ENCODE results near the gene ERCC8. TPM values are rescaled to one million over a fixed set of nuclear protein-coding genes. Genes with fewer than 3 reads are reported as not detected.
"Not testable (repeated sequence)": the region's sequence is repeated elsewhere in the genome, so short reads cannot be mapped to it uniquely, and the experiment has no call there.

Gene ERCC8
- total RNA-seq, 1 experiment from 2014 or later: 9.2 TPM

- DNase-seq (ENCODE audit: low read depth): no peak
Measured at GRCh38 chr5:60916646-60917045, 28.2 kb downstream of the ERCC8 start.

DNA sequence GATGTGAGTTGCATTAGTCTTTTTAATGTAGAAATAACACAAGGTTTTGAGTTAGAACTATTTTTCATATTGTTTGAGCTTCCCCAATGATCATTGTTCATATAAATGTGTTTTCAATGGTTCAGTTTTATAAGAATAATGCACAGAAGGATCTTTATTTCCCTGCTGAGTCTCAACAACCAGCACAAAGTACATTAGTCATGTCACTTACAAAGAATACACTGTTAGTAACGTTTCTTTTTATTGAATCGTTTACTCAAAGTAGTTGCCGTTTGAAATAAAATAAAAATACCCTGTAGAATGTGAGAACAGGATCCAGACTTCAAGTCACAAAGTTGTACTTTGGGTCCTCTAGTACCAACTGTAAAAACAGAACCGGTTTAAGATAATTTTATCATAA is 41.5 kb downstream of the ERCC8 start:
- no peak for DNase-seq (ENCODE audit: low read depth)

DNA sequence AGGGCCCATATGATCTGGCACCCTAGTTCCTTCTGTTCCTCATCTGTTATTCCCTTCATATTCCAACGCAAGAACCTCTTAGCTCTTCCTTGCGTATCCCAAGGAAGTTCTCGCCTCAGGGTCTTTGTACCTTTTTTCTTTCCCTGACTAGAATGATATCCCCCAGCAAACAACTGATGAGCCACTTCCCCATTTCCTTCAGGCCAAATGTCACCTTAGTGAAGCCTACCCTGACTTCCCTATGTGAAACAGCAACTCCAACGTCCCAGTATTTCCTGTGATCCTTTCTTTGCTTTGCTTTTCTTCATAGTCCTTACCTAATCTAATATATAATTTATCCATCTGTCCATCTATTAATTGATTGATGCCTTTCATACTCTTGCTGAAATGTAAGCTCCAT is 47.9 kb downstream of the ERCC8 start:
- DNase-seq (ENCODE audit: low read depth): no peak

- DNase-seq (ENCODE audit: low read depth): no peak
Measured at GRCh38 chr5:60893521-60893920, 51.3 kb downstream of the ERCC8 start.

- DNase-seq (ENCODE audit: low read depth): no peak
Measured at GRCh38 chr5:60891667-60892066, 53.2 kb downstream of the ERCC8 start.

GRCh38 chr5:60888359-60889061 is 56.4 kb downstream of the ERCC8 start:
- DNase-seq (ENCODE audit: low read depth): no peak

- DNase-seq (ENCODE audit: low read depth): no peak
Measured at GRCh38 chr5:60887746-60888145, 57.1 kb downstream of the ERCC8 start.

GRCh38 chr5:60887096-60887495 is 57.8 kb downstream of the ERCC8 start:
- no peak for DNase-seq (ENCODE audit: low read depth)

DNA sequence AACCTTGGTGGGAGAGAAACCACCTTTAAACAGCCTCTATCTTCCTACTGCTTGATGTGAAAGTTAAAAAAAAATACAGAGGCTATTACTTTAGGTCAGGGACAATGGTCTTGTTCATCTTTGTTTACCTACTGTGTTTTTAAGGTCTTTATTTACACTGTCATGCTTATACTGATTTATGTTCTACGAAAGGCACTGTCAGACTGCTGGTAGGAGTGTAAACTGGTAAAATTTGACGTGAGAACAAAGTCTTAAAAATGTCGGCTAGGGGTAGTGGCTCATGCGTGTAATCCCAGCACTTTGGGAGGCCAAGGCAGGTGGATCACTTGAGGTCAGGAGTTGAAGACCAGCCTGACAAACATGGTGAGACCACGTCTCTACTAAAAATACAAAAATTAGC is 58.7 kb downstream of the ERCC8 start:
- DNase-seq (ENCODE audit: low read depth): no peak

GRCh38 chr5:60883229-60883628 is 61.6 kb downstream of the ERCC8 start:
- peak; percentile 13 for DNase-seq (ENCODE audit: low read depth)

- DNase-seq (ENCODE audit: low read depth): no peak
Measured at GRCh38 chr5:60872892-60873291, 72.0 kb downstream of the ERCC8 start.

GRCh38 chr5:60870857-60871256 is 74.0 kb downstream of the ERCC8 start:
- DNase-seq (ENCODE audit: low read depth): no peak

- DNase-seq (ENCODE audit: low read depth): not testable (repeated sequence)
Measured at GRCh38 chr5:60860572-60860971, 84.3 kb downstream of the ERCC8 start.

DNA sequence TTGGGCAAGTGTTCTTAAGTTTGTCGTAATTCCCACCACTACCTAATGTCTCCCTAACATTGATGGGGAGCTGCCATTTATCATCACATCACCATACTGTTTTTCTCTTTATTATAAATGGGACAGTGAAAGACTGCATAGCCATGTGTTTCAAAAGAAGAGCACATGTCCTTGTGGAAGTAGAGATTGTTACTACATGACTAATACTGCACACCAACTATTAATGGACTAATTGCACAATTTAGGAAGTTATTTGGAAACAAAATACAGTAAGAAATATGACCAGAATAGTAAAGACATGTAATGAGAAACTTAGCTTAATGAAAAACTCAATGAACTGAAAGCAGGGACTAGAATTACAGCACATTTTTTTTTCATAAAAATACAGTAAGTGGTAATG is 88.8 kb downstream of the ERCC8 start:
- no peak for DNase-seq (ENCODE audit: low read depth)

DNA sequence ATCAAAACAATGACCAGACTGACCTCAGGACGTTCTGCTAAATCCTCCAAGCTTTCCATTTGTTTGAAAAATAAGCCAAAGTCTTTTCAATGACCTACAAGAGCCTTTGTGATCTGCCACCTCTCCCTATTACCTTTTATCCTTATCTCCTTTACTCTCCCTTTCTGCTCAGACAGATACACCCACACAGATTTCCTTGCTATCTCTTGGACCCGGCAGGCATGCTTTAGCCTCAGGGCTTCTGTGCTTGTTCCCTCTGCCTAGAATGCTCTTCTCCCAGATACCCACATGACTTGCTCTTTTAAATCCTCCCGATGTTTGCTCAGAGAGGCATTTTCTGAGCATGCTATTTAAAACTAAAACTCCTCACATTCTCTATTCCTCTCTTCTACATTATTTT is 91.9 kb downstream of the ERCC8 start:
- DNase-seq (ENCODE audit: low read depth): no peak

GRCh38 chr5:60852317-60852716 is 92.6 kb downstream of the ERCC8 start:
- DNase-seq (ENCODE audit: low read depth): no peak

DNA sequence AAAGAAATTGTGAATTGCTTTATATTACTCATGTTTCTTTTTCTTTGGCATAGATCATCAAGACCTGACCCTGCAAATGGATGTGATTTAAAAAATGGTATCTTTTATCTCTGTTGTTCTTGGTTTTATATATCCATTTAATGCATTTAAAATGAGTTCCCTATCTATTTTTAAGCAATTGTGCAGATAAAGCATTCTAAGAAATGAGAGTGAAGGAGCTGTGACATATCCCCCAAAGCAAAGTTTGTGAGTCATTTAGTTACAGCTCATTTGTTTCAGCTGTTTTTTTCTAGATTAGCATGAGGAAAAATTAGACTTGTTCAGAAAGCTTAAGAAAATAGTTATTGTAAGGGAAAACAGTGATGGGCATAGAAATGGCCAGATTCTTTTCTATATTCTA is 93.2 kb downstream of the ERCC8 start:
- DNase-seq (ENCODE audit: low read depth): no peak

GRCh38 chr5:60846298-60846697 is 98.6 kb downstream of the ERCC8 start:
- DNase-seq (ENCODE audit: low read depth): no peak

- DNase-seq (ENCODE audit: low read depth): peak; percentile 69
Measured at GRCh38 chr5:60843936-60844905, 100.6 kb downstream of the ERCC8 start, which contains the start of gene ELOVL7. Gene ELOVL7 (minus strand): TSS chr5:60844269. CDS start chr5:60787397, 56,872 bp downstream.

DNA sequence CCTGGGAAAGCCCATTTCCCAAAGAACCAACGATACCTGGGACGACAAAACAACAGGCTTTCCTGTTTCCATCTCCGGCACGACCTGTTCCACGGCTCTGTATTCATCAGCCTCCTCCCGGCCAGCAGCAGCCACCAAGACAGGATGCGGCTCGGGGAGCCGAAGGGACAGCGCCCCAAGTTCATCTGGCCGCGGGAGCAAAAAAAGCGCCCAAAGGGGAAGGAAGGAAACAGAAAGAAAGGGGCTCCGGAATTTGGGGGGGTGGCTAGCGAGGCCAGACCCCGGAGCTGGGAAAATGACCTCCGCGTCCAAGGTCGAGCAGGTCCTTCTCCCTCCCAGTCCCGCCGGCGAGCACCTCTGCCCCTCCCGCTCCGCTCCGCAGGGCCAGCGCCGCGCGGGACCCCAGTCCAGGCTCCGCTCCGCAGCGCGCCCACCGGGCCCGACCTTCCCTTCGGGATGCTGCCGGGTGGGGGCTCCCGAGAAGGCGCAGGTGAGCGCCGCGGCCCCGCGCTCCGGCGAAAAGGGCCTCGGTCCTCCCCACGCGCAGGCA is 101.4 kb downstream of the ERCC8 start:
- no peak for DNase-seq (ENCODE audit: low read depth)

GRCh38 chr5:60842871-60843385 is 101.9 kb downstream of the ERCC8 start:
- no peak for DNase-seq (ENCODE audit: low read depth)

GRCh38 chr5:60841361-60841760 is 103.5 kb downstream of the ERCC8 start:
- no peak for DNase-seq (ENCODE audit: low read depth)
